HG02763 (cell line): ENCODE data around the gene PRKAG2.
"Not testable (repeated sequence)": the region's sequence is repeated elsewhere in the genome, so short reads cannot be mapped to it uniquely, and the experiment has no call there.

ENCODE experiments used
- ATAC-seq: cut with Tn5 transposase; IDR thresholded peaks from one replicate; pipeline ENCODE4 v1.9.1; 2021; ENCODE audit warnings: mild to moderate bottlenecking, moderate library complexity; ENCODE audit not compliant: unreplicated experiment

The PRKAG2 gene

GRCh38 chr7:151540146-151540545 is 336.8 kb downstream of the PRKAG2 start:
- no peak for ATAC-seq

GRCh38 chr7:151539088-151539671 is 337.7 kb downstream of the PRKAG2 start:
- peak; percentile 51 for ATAC-seq

GRCh38 chr7:151537818-151538561 is 338.9 kb downstream of the PRKAG2 start:
- no peak for ATAC-seq

GRCh38 chr7:151536178-151536577 is 340.7 kb downstream of the PRKAG2 start:
- ATAC-seq: not testable (repeated sequence)

GRCh38 chr7:151529842-151530241 is 347.1 kb downstream of the PRKAG2 start:
- no peak for ATAC-seq

GRCh38 chr7:151524845-151525244 is 352.1 kb downstream of the PRKAG2 start:
- no peak for ATAC-seq

- ATAC-seq: no peak
Observed at GRCh38 chr7:151524331-151524730, 352.6 kb downstream of the PRKAG2 start.

GRCh38 chr7:151520419-151521261 is 356.3 kb downstream of the PRKAG2 start:
- no peak for ATAC-seq

- peak; percentile 76 for ATAC-seq
Observed at GRCh38 chr7:151519765-151520418, 357.0 kb downstream of the PRKAG2 start, which contains the start of gene RHEB. RHEB (minus strand) TSS chr7:151519895; CDS start chr7:151519511, 384 bp downstream.

GRCh38 chr7:151518947-151519764 is 357.8 kb downstream of the PRKAG2 start:
- peak; percentile 47 for ATAC-seq

- ATAC-seq: no peak
Observed at GRCh38 chr7:151518105-151518946, 358.6 kb downstream of the PRKAG2 start.

- no peak for ATAC-seq
Observed at GRCh38 chr7:151517601-151518104, 359.3 kb downstream of the PRKAG2 start.

- ATAC-seq: no peak
Observed at GRCh38 chr7:151515276-151515565, 361.7 kb downstream of the PRKAG2 start.

- no peak for ATAC-seq
Observed at GRCh38 chr7:151514461-151515275, 362.2 kb downstream of the PRKAG2 start.

GRCh38 chr7:151513133-151513532 is 363.8 kb downstream of the PRKAG2 start:
- ATAC-seq: no peak

- ATAC-seq: no peak
Observed at GRCh38 chr7:151512353-151512752, 364.6 kb downstream of the PRKAG2 start.

- ATAC-seq: no peak
Observed at GRCh38 chr7:151511946-151512345, 365.0 kb downstream of the PRKAG2 start.

GRCh38 chr7:151511270-151511669 is 365.6 kb downstream of the PRKAG2 start:
- no peak for ATAC-seq
